Fibroblast of lung (primary cell): ENCODE measurements around the gene GPR142. TPM values are rescaled to one million over a fixed set of nuclear protein-coding genes. Genes with fewer than 3 reads are reported as not detected.

Source experiments
- DNase-seq, 2 donors: peaks; one replicate each; pipeline versions ENCODE4 v3.0.0 to v3.0.0-alpha.2; 2010; ENCODE audit warnings: low read depth in 2 of 2
- H2AFZ ChIP-seq: 2 replicates; pipeline ENCODE4 v1.5.1; 2012; ENCODE audit warnings: low read length, control low read depth, inconsistent platforms
- H3K27ac ChIP-seq: 2 replicates; pipeline ENCODE4 v1.5.1; 2011; ENCODE audit warnings: low read length, control low read depth; ENCODE audit not compliant: insufficient read depth
- H3K27me3 ChIP-seq: 2 replicates; pipeline ENCODE4 v1.5.1; 2011; ENCODE audit warnings: mild to moderate bottlenecking, low read length; ENCODE audit not compliant: control insufficient read depth, insufficient read depth
- H3K36me3 ChIP-seq: 2 replicates; pipeline ENCODE4 v1.5.1; 2011; ENCODE audit warnings: low read length; ENCODE audit not compliant: control insufficient read depth, insufficient read depth
- H3K4me1 ChIP-seq: 2 replicates; pipeline ENCODE4 v1.5.1; 2011; ENCODE audit warnings: low read length; ENCODE audit not compliant: control insufficient read depth, insufficient read depth; ENCODE audit errors: extremely low read depth
- H3K4me2 ChIP-seq: 2 replicates; pipeline ENCODE4 v1.5.1; 2011; ENCODE audit warnings: low read length, control low read depth; ENCODE audit not compliant: insufficient read depth; ENCODE audit errors: extremely low read depth
- H3K4me3 ChIP-seq, 4 experiments: fragments of 200-600 bp in 1 of 4; sonication (generic) in 1 of 4; replicated peaks in 1 of 4; 2 replicates each; pipeline ENCODE4 v1.5.1; 2011 to 2016; ENCODE audit warnings: low read length in 4 of 4, low read depth in 3 of 4, mild to moderate bottlenecking in 3 of 4, control low read depth in 2 of 4, inconsistent platforms in 1 of 4, mixed read lengths in 1 of 4; ENCODE audit not compliant: insufficient read depth in 1 of 4; ENCODE audit errors: control extremely low read depth in 1 of 4
- H3K79me2 ChIP-seq: 2 replicates; pipeline ENCODE4 v1.5.1; 2012; ENCODE audit warnings: mild to moderate bottlenecking, low read length, inconsistent platforms; ENCODE audit not compliant: control insufficient read depth, insufficient read depth
- H3K9ac ChIP-seq: 2 replicates; pipeline ENCODE4 v1.5.1; 2011; ENCODE audit warnings: mild to moderate bottlenecking, low read length, control low read depth; ENCODE audit not compliant: insufficient read depth
- H3K9me3 ChIP-seq: 2 replicates; pipeline ENCODE4 v1.5.1; 2012; ENCODE audit warnings: low read depth, low read length; ENCODE audit not compliant: control insufficient read depth, insufficient read depth
- H4K20me1 ChIP-seq: 2 replicates; pipeline ENCODE4 v1.5.1; 2011; ENCODE audit warnings: low read length; ENCODE audit not compliant: control insufficient read depth, insufficient read depth; ENCODE audit errors: extremely low read depth
- CTCF ChIP-seq, 2 donors: IDR thresholded peaks in 1 of 2; conservative IDR thresholded peaks in 1 of 2; 1 replicate in 1 of 2; 2 replicates in 1 of 2; pipeline ENCODE4 v1.5.1; 2011 to 2012; ENCODE audit warnings: low read length in 2 of 2, control low read depth in 1 of 2, inconsistent platforms in 1 of 2, low read depth in 1 of 2, mild to moderate bottlenecking in 1 of 2
- EZH2 ChIP-seq: IDR thresholded peaks from 2 replicates; pipeline ENCODE4 v1.5.1; 2012; ENCODE audit warnings: low read length, control low read depth, mild to moderate bottlenecking; ENCODE audit errors: missing control alignments
- polyA plus RNA-seq, 2 donors: library from polyadenylated mRNA; depleted of rRNA in 1 of 2; stranded (reverse) in 1 of 2; unstranded in 1 of 2; fragments of >200 nt; gene quantifications; 2 replicates each; pipeline ENCODE4 v1.2.1, GENCODE V29; 2011 to 2012; ENCODE audit warnings: missing spikeins in 1 of 2
- total RNA-seq: library from RNA; depleted of rRNA; stranded (reverse); fragments of >200 nt; gene quantifications from 2 replicates; pipeline ENCODE4 v1.2.1, GENCODE V29; 2014

Gene GPR142
- total and polyA plus RNA-seq, 2 donors (not counting 1 experiment from before 2014, with no cell fraction given) = not detected

GRCh38 chr17:74372426-74372825, 5.1 kb downstream of the GPR142 start:
- DNase-seq = no peak
- no peaks in the 10 kb centered on the region for H4K20me1 ChIP-seq
- H3K4me1 ChIP-seq = no peaks in the 10 kb centered on the region
- no peaks in the 10 kb centered on the region for H3K27me3 ChIP-seq
- H3K27ac ChIP-seq = no peak overlapping the region
- no peak overlapping the region for H3K4me3 ChIP-seq
- H3K36me3 ChIP-seq = no peaks in the 10 kb centered on the region
- TF ChIP-seq CTCF (conservative IDR thresholded peaks at IDR 0.05 in 1 of 2, IDR thresholded peaks at IDR 0.05 in 1 of 2; ENCODE audit: low read depth in 1 of 2, low read length in 2 of 2) = no peak
- no peak for TF ChIP-seq EZH2
- no peak overlapping the region for H3K4me2 ChIP-seq
- H3K9me3 ChIP-seq = no peaks in the 10 kb centered on the region
- no peak overlapping the region for H2AFZ ChIP-seq
- no peak overlapping the region for H3K9ac ChIP-seq
- no peaks in the 10 kb centered on the region for H3K79me2 ChIP-seq

- Histone ChIP-seq H3K4me3 (no peak overlapping the region), H3K27ac (no peak overlapping the region), H3K9ac (no peak overlapping the region), H3K9me3 (no peaks in the 10 kb centered on the region), H3K4me1 (no peaks in the 10 kb centered on the region), H3K4me2 (no peak overlapping the region), H3K79me2 (no peaks in the 10 kb centered on the region), H3K36me3 (no peaks in the 10 kb centered on the region), H3K27me3 (no peaks in the 10 kb centered on the region), H2AFZ (no peak overlapping the region), H4K20me1 (no peaks in the 10 kb centered on the region)
- DNase-seq = no peak
- TF ChIP-seq EZH2 (no peak), CTCF (conservative IDR thresholded peaks at IDR 0.05 in 1 of 2, IDR thresholded peaks at IDR 0.05 in 1 of 2; ENCODE audit: low read depth in 1 of 2, low read length in 2 of 2) (no peak)
Observed at GRCh38 chr17:74373838-74374606, 6.7 kb downstream of the GPR142 start.

- Histone ChIP-seq H3K36me3 (no peaks in the 10 kb centered on the region), H3K4me2 (no peak overlapping the region), H2AFZ (no peak overlapping the region), H3K9ac (no peak overlapping the region), H3K4me3 (no peak overlapping the region), H3K79me2 (no peaks in the 10 kb centered on the region), H3K9me3 (no peaks in the 10 kb centered on the region), H3K4me1 (no peaks in the 10 kb centered on the region), H3K27ac (no peak overlapping the region), H4K20me1 (no peaks in the 10 kb centered on the region), H3K27me3 (no peaks in the 10 kb centered on the region)
- DNase-seq = no peak
- no peak for TF ChIP-seq EZH2
- no peak for TF ChIP-seq CTCF (conservative IDR thresholded peaks at IDR 0.05 in 1 of 2, IDR thresholded peaks at IDR 0.05 in 1 of 2; ENCODE audit: low read depth in 1 of 2, low read length in 2 of 2)
Observed at GRCh38 chr17:74374858-74375257, 7.6 kb downstream of the GPR142 start.
